SK-N-SH (cell line): ENCODE measurements around the gene SNX32. TPM values are rescaled to one million over a fixed set of nuclear protein-coding genes. Genes with fewer than 3 reads are reported as not detected.
A peak's percentile ranks its signal among the peaks of the same experiment; 100 is the strongest.

ENCODE experiments used
- CTCF ChIA-PET: fragments of 300-600, 350-600 bp; formaldehyde crosslinking; extraction: SDS; loops from one replicate; lab custom pipeline; 2021; lab: Yijun Ruan, JAX
- POLR2A ChIA-PET: fragments of 350-600 bp; sonication (Branson Sonifier 250); formaldehyde crosslinking; extraction: SDS; loops from one replicate; lab custom pipeline; 2020; ENCODE audit warnings: antibody characterized with exemption, inconsistent platforms; lab: Yijun Ruan, JAX
- DNase-seq: peaks from one replicate; pipeline ENCODE4 v3.0.0; 2012
- H2AFZ ChIP-seq: fragments of 200-600 bp; sonication (generic); 2 replicates; pipeline ENCODE4 v1.8.1; 2016; ENCODE audit warnings: antibody characterized with exemption, mild to moderate bottlenecking, low read depth
- H3F3A ChIP-seq: fragments of 200-600 bp; sonication (generic); replicated peaks from 2 replicates; pipeline ENCODE3; 2016; ENCODE audit warnings: antibody characterized with exemption, mild to moderate bottlenecking; ENCODE audit not compliant: insufficient read depth
- H3K27ac ChIP-seq, 2 experiments: fragments of 200-500 bp in 1 of 2; fragments of 200-600 bp in 1 of 2; sonication (Bioruptor generic) in 1 of 2; sonication (generic), shearing (Covaris generic) in 1 of 2; 2 replicates each; pipeline versions ENCODE4 v1.5.1 to v1.6.1; 2014 to 2016; ENCODE audit warnings: low read depth in 2 of 2, inconsistent platforms in 1 of 2, low read length in 1 of 2, mild to moderate bottlenecking in 1 of 2, mixed read lengths in 1 of 2
- H3K27me3 ChIP-seq: fragments of 200-600 bp; sonication (generic), shearing (Covaris generic); 2 replicates; pipeline ENCODE4 v1.6.1; 2016; ENCODE audit warnings: mixed run types; ENCODE audit not compliant: insufficient read depth
- H3K36me3 ChIP-seq, 2 experiments: fragments of 200-500 bp in 1 of 2; fragments of 200-600 bp in 1 of 2; sonication (Bioruptor generic) in 1 of 2; sonication (generic) in 1 of 2; replicated peaks in 1 of 2; 2 replicates each; pipeline versions ENCODE3 to v1.5.1; 2014 to 2016; ENCODE audit warnings: low read length in 1 of 2, mild to moderate bottlenecking in 1 of 2; ENCODE audit not compliant: insufficient read depth in 2 of 2, control insufficient read depth in 1 of 2
- H3K4me1 ChIP-seq, 2 experiments: fragments of 200-500 bp in 1 of 2; fragments of 200-600 bp in 1 of 2; sonication (Bioruptor generic) in 1 of 2; sonication (generic), shearing (Covaris generic) in 1 of 2; 2 replicates each; pipeline versions ENCODE4 v1.5.1 to v1.6.1; 2014 to 2016; ENCODE audit warnings: low read depth in 1 of 2, low read length in 1 of 2, mixed run types in 1 of 2; ENCODE audit not compliant: insufficient read depth in 2 of 2, control insufficient read depth in 1 of 2
- H3K4me2 ChIP-seq: fragments of 200-600 bp; sonication (generic), shearing (Covaris generic); 2 replicates; pipeline ENCODE4 v1.6.1; 2017; ENCODE audit warnings: mixed run types
- H3K4me3 ChIP-seq, 2 experiments: fragments of 200-500 bp in 1 of 2; fragments of 200-600 bp in 1 of 2; sonication (Bioruptor generic) in 1 of 2; sonication (generic), shearing (Covaris generic) in 1 of 2; 2 replicates each; pipeline versions ENCODE4 v1.5.1 to v1.8.1; 2014 to 2016; ENCODE audit warnings: low read depth in 2 of 2, inconsistent platforms in 1 of 2, low read length in 1 of 2, mild to moderate bottlenecking in 1 of 2, mixed read lengths in 1 of 2, moderate library complexity in 1 of 2
- H3K79me2 ChIP-seq: fragments of 200-600 bp; sonication (generic); 2 replicates; pipeline ENCODE4 v1.8.1; 2017; ENCODE audit warnings: mild to moderate bottlenecking; ENCODE audit not compliant: insufficient read depth
- H3K9ac ChIP-seq: fragments of 200-600 bp; sonication (generic); 2 replicates; pipeline ENCODE4 v1.6.1; 2017; ENCODE audit warnings: mixed run types
- H3K9me2 ChIP-seq: fragments of 200-600 bp; sonication (generic); 2 replicates; pipeline ENCODE4 v1.6.1; 2017; ENCODE audit warnings: mixed run types
- H3K9me3 ChIP-seq: fragments of 200-600 bp; sonication (generic); 2 replicates; pipeline ENCODE4 v1.6.1; 2017; ENCODE audit warnings: mixed run types, mild to moderate bottlenecking, moderate library complexity
- H4K20me1 ChIP-seq: fragments of 200-600 bp; sonication (generic); 2 replicates; pipeline ENCODE4 v1.6.1; 2017; ENCODE audit warnings: mild to moderate bottlenecking, mixed run types; ENCODE audit not compliant: insufficient read depth
- CHD2 ChIP-seq: fragments of 150-350 bp; IDR thresholded peaks from 2 replicates; pipeline ENCODE4 v1.6.1; 2018; ENCODE audit warnings: low read length; ENCODE audit not compliant: partially characterized antibody
- ELF1 ChIP-seq: IDR thresholded peaks from 2 replicates; pipeline ENCODE4 v1.4.0; 2012
- EP300 ChIP-seq, 2 experiments: IDR thresholded peaks; 2 replicates each; pipeline versions ENCODE4 v1.4.0 to v1.6.1; 2012; ENCODE audit warnings: borderline replicate concordance in 1 of 2, low read depth in 1 of 2, low read length in 1 of 2
- EZH2phosphoT487 ChIP-seq: fragments of 200-600 bp; sonication (generic); IDR thresholded peaks from 2 replicates; pipeline ENCODE4 v1.6.1; 2017; ENCODE audit warnings: low read depth, mixed run types, mild to moderate bottlenecking, antibody characterized with exemption, moderate library complexity, borderline replicate concordance
- FOXJ3 ChIP-seq: sonication (generic); formaldehyde crosslinking; IDR thresholded peaks from 2 replicates; pipeline ENCODE4 v1.5.1; 2020; ENCODE audit warnings: mild to moderate bottlenecking, missing genetic modification reagents
- GABPA ChIP-seq: IDR thresholded peaks from 2 replicates; pipeline ENCODE4 v1.4.0; 2012; ENCODE audit warnings: low read depth, mild to moderate bottlenecking
- GATA2 ChIP-seq: sonication (generic); formaldehyde crosslinking; IDR thresholded peaks from 2 replicates; pipeline ENCODE4 v1.5.0; 2020; ENCODE audit warnings: mild to moderate bottlenecking, missing genetic modification reagents
- JUND ChIP-seq: IDR thresholded peaks from 2 replicates; pipeline ENCODE4 v1.4.0; 2012
- MEF2A ChIP-seq: IDR thresholded peaks from 2 replicates; pipeline ENCODE4 v1.4.0; 2012; ENCODE audit warnings: low read depth, borderline replicate concordance
- MXI1 ChIP-seq: IDR thresholded peaks from 2 replicates; pipeline ENCODE4 v1.6.1; 2012; ENCODE audit warnings: mild to moderate bottlenecking, low read depth, low read length, improper control_type of control experiment
- NFIC ChIP-seq: IDR thresholded peaks from 2 replicates; pipeline ENCODE4 v1.4.0; 2012; ENCODE audit warnings: borderline replicate concordance
- NRF1 ChIP-seq: IDR thresholded peaks from 2 replicates; pipeline ENCODE4 v1.6.1; 2012; ENCODE audit warnings: low read depth, mild to moderate bottlenecking, low read length
- POLR2AphosphoS5 ChIP-seq: IDR thresholded peaks from 2 replicates; pipeline ENCODE4 v1.6.1; 2012; ENCODE audit warnings: low read depth, low read length
- RAD21 ChIP-seq: IDR thresholded peaks from 2 replicates; pipeline ENCODE4 v1.6.1; 2012; ENCODE audit warnings: mild to moderate bottlenecking, low read length
- SIN3A ChIP-seq: IDR thresholded peaks from 2 replicates; pipeline ENCODE4 v1.6.1; 2012; ENCODE audit warnings: low read depth, mild to moderate bottlenecking, low read length, moderate library complexity, borderline replicate concordance
- SMC3 ChIP-seq: IDR thresholded peaks from 2 replicates; pipeline ENCODE4 v1.6.1; 2012; ENCODE audit warnings: low read depth, low read length, improper control_type of control experiment
- YY1 ChIP-seq: IDR thresholded peaks from 2 replicates; pipeline ENCODE4 v1.4.0; 2012; ENCODE audit warnings: low read depth, mild to moderate bottlenecking
- WGBS: methylation state at CpG from one replicate; pipeline ENCODE4 v1.1.6; 2017; ENCODE audit warnings: low lambda C conversion rate; 5-methylcytosine and 5-hydroxymethylcytosine counted together
- polyA plus RNA-seq, 3 experiments: library from polyadenylated mRNA; depleted of rRNA; stranded (reverse); fragments of >200 nt; gene quantifications; 2 replicates each; pipeline ENCODE4 v1.2.3, GENCODE V29; 2012
- TF ChIP-seq, protein P1 (sequence below): IDR thresholded peaks from 2 replicates; pipeline ENCODE4 v1.4.0; 2012; ENCODE audit warnings: low read depth
- TF ChIP-seq, protein P2 (sequence below): fragments of 150-350 bp; IDR thresholded peaks from 2 replicates; pipeline ENCODE4 v1.6.1; 2016; ENCODE audit warnings: mild to moderate bottlenecking, low read depth, low read length
- TF ChIP-seq, protein P3 (sequence below): fragments of 150-350 bp; IDR thresholded peaks from 2 replicates; pipeline ENCODE4 v1.6.1; 2017; ENCODE audit warnings: antibody characterized with exemption, low read length, low read depth, borderline replicate concordance
- TF ChIP-seq, protein P4 (sequence below): IDR thresholded peaks from 2 replicates; pipeline ENCODE4 v1.4.0; 2012; ENCODE audit warnings: low read depth, borderline replicate concordance
- TF ChIP-seq, protein P5 (sequence below): IDR thresholded peaks from 2 replicates; pipeline ENCODE4; 2012
- TF ChIP-seq, protein P6 (sequence below): IDR thresholded peaks from 2 replicates; pipeline ENCODE4 v1.4.0; 2012; ENCODE audit warnings: low read depth, borderline replicate concordance
- TF ChIP-seq, protein P7 (sequence below): fragments of 200-600 bp; sonication (generic); IDR thresholded peaks from 2 replicates; pipeline ENCODE4 v1.6.1; 2017; ENCODE audit warnings: antibody characterized with exemption, mild to moderate bottlenecking, moderate library complexity

SNX32 gene
- polyA plus RNA-seq, 1 of the 3 experiments (the other 2 are of a cell fraction), result 1.0 TPM

DNA sequence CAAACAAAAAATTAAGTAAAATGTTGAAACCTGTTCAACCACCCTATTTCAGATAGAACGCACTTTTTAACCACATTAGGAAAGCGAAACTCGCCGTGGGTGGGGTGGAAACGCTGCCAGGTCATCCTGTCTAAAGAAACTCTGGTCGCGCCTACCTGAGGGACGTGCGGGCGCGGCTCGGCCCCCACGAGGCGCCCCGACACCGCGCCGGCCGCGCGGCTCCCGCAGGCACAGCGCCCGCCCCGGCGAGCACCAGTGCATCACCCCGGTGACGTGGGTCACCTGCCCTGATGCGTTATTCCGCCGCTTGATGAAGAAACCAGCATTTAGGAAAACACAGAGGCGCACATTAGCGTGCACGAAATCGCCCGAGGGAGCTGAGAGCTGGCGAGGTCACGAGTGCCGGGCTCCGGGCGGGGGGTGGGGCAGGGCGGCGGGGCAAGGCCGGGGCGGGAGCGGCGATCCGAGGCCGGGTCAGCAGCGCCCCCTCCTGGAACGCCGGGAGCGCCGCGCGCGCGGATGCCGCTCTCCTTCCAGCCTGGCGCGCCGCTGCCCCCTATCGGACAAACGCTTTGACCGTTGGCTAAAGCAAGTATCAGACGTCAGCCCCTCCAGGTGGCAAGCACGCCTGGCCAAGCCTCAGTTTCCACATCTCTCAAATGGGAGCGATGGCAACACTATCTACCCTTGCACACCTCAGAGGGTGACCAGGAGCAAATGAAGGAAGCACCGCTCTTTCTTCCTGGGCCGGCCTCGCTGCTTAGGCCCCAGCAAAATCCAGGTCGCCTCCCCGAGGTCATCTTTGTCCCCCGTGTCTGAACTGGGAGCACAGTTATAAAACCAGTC, 15.7 kb upstream of the SNX32 start:
- DNase-seq, result peak; percentile 99
- H3K36me3 ChIP-seq, result no peaks in the 10 kb centered on the region
- ChIA-PET CTCF (interaction anchor here (0.6 to 13.8 kb wide), 44 partner anchors 9 to 1694 kb away, joined by 3 to 111 read pairs (median 5); partner anchors contain the start of genes AP5B1, CCDC85B, KAT5 and OVOL1), POLR2A (interaction anchor here (2.9 kb wide), 1 partner anchor 106 kb away, joined by 23 read pairs; the partner anchor contains the start of gene KAT5)
- WGBS, result 17% methylated on average over 25 of the region's 74 CpGs
- H3K9me3 ChIP-seq, result no peaks in the 10 kb centered on the region
- peak overlapping the region; percentile 62 to 75 for H3K4me3 ChIP-seq
- H3K9me2 ChIP-seq, result no peaks in the 10 kb centered on the region
- no peaks in the 10 kb centered on the region for H3K79me2 ChIP-seq
- H3K27ac ChIP-seq, result peak overlapping the region in 1 of 2 experiments; percentile 62; a peak in 1 of 4 replicates
- peak overlapping the region; percentile 91 for H2AFZ ChIP-seq
- peak overlapping the region; percentile 76 for H3K4me2 ChIP-seq
- H4K20me1 ChIP-seq, result no peaks in the 10 kb centered on the region
- peak overlapping the region; percentile 63 for H3K9ac ChIP-seq
- no peaks in the 10 kb centered on the region for H3K27me3 ChIP-seq
- H3F3A ChIP-seq, result no peaks in the 10 kb centered on the region
- peaks cover 0 to 3% of the 10 kb centered on the region in 2 experiments; a peak in 1 of 4 replicates for H3K4me1 ChIP-seq
- TF ChIP-seq, protein P1, sequence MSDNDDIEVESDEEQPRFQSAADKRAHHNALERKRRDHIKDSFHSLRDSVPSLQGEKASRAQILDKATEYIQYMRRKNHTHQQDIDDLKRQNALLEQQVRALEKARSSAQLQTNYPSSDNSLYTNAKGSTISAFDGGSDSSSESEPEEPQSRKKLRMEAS, result peak; percentile 83
- TF ChIP-seq SMC3 (peak; percentile 92), JUND (no peak), POLR2AphosphoS5 (0 out of 2 replicates have a peak, but pooled peaks have one; percentile 13), EP300 (IDR thresholded peaks at IDR 0.05; ENCODE audit: borderline replicate concordance in 1 of 2, low read depth in 1 of 2, low read length in 1 of 2) (no peak), NRF1 (no peak), YY1 (no peak), FOXJ3 (CRISPR knock-in tag) (peak; percentile 21; the same call in 1 of the 2 replicates), EZH2phosphoT487 (no peak), GABPA (no peak), MXI1 (peak; percentile 79), RAD21 (peak; percentile 89), GATA2 (CRISPR knock-in tag) (no peak), ELF1 (no peak), NFIC (no peak), SIN3A (no peak), MEF2A (no peak), CHD2 (no peak)
- TF ChIP-seq, protein P2, sequence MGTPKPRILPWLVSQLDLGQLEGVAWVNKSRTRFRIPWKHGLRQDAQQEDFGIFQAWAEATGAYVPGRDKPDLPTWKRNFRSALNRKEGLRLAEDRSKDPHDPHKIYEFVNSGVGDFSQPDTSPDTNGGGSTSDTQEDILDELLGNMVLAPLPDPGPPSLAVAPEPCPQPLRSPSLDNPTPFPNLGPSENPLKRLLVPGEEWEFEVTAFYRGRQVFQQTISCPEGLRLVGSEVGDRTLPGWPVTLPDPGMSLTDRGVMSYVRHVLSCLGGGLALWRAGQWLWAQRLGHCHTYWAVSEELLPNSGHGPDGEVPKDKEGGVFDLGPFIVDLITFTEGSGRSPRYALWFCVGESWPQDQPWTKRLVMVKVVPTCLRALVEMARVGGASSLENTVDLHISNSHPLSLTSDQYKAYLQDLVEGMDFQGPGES, result no peak
- TF ChIP-seq, protein P3, sequence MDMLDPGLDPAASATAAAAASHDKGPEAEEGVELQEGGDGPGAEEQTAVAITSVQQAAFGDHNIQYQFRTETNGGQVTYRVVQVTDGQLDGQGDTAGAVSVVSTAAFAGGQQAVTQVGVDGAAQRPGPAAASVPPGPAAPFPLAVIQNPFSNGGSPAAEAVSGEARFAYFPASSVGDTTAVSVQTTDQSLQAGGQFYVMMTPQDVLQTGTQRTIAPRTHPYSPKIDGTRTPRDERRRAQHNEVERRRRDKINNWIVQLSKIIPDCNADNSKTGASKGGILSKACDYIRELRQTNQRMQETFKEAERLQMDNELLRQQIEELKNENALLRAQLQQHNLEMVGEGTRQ, result no peak
- TF ChIP-seq, protein P4, sequence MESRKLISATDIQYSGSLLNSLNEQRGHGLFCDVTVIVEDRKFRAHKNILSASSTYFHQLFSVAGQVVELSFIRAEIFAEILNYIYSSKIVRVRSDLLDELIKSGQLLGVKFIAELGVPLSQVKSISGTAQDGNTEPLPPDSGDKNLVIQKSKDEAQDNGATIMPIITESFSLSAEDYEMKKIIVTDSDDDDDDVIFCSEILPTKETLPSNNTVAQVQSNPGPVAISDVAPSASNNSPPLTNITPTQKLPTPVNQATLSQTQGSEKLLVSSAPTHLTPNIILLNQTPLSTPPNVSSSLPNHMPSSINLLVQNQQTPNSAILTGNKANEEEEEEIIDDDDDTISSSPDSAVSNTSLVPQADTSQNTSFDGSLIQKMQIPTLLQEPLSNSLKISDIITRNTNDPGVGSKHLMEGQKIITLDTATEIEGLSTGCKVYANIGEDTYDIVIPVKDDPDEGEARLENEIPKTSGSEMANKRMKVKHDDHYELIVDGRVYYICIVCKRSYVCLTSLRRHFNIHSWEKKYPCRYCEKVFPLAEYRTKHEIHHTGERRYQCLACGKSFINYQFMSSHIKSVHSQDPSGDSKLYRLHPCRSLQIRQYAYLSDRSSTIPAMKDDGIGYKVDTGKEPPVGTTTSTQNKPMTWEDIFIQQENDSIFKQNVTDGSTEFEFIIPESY, result no peak
- TF ChIP-seq, protein P5, sequence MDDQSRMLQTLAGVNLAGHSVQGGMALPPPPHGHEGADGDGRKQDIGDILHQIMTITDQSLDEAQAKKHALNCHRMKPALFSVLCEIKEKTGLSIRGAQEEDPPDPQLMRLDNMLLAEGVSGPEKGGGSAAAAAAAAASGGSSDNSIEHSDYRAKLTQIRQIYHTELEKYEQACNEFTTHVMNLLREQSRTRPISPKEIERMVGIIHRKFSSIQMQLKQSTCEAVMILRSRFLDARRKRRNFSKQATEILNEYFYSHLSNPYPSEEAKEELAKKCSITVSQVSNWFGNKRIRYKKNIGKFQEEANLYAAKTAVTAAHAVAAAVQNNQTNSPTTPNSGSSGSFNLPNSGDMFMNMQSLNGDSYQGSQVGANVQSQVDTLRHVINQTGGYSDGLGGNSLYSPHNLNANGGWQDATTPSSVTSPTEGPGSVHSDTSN, result no peak
- TF ChIP-seq, protein P6, sequence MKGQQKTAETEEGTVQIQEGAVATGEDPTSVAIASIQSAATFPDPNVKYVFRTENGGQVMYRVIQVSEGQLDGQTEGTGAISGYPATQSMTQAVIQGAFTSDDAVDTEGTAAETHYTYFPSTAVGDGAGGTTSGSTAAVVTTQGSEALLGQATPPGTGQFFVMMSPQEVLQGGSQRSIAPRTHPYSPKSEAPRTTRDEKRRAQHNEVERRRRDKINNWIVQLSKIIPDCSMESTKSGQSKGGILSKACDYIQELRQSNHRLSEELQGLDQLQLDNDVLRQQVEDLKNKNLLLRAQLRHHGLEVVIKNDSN, result peak; percentile 43; the same call in 1 of the 2 replicates
- TF ChIP-seq, protein P7, sequence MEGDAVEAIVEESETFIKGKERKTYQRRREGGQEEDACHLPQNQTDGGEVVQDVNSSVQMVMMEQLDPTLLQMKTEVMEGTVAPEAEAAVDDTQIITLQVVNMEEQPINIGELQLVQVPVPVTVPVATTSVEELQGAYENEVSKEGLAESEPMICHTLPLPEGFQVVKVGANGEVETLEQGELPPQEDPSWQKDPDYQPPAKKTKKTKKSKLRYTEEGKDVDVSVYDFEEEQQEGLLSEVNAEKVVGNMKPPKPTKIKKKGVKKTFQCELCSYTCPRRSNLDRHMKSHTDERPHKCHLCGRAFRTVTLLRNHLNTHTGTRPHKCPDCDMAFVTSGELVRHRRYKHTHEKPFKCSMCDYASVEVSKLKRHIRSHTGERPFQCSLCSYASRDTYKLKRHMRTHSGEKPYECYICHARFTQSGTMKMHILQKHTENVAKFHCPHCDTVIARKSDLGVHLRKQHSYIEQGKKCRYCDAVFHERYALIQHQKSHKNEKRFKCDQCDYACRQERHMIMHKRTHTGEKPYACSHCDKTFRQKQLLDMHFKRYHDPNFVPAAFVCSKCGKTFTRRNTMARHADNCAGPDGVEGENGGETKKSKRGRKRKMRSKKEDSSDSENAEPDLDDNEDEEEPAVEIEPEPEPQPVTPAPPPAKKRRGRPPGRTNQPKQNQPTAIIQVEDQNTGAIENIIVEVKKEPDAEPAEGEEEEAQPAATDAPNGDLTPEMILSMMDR, result peak; percentile 91
